Mucosa of rectum (tissue), 2 donors: ENCODE data around the gene ASIC4.

Experiments used
- H3K27ac ChIP-seq, 2 donors: one replicate each; pipeline ENCODE4 v1.7.0; 2013; ENCODE audit warnings: inconsistent platforms in 2 of 2, low read depth in 2 of 2, low read length in 2 of 2
- H3K27me3 ChIP-seq, 2 donors: one replicate each; pipeline ENCODE4 v1.7.0; 2013; ENCODE audit warnings: low read length in 2 of 2; ENCODE audit not compliant: control insufficient read depth in 2 of 2, insufficient read depth in 2 of 2
- H3K36me3 ChIP-seq, 2 donors: one replicate each; pipeline ENCODE4 v1.7.0; 2013; ENCODE audit warnings: low read length in 2 of 2; ENCODE audit not compliant: control insufficient read depth in 2 of 2, insufficient read depth in 2 of 2
- H3K4me1 ChIP-seq, 2 donors: one replicate each; pipeline ENCODE4 v1.7.0; 2013; ENCODE audit warnings: low read length in 2 of 2, mild to moderate bottlenecking in 1 of 2; ENCODE audit not compliant: control insufficient read depth in 2 of 2, insufficient read depth in 2 of 2
- H3K4me3 ChIP-seq, 2 donors: one replicate each; pipeline ENCODE4 v1.7.0; 2013; ENCODE audit warnings: low read length in 2 of 2
- H3K9ac ChIP-seq, 2 donors: one replicate each; pipeline ENCODE4 v1.7.0; 2013; ENCODE audit warnings: low read length in 2 of 2, low read depth in 1 of 2, mild to moderate bottlenecking in 1 of 2
- H3K9me3 ChIP-seq, 2 donors: one replicate each; pipeline ENCODE4 v1.7.0; 2013; ENCODE audit warnings: low read length in 2 of 2; ENCODE audit not compliant: control insufficient read depth in 2 of 2
- donor health status: healthy.
- donor health status: Normal muscosa, but diverticular disease.

The ASIC4 gene

GRCh38 chr2:219497495-219498279, 16.6 kb upstream of the ASIC4 start:
- Histone ChIP-seq H3K9ac (peak overlapping the region; percentile 98 to 99), H3K36me3 (peaks cover 4 to 5% of the 10 kb centered on the region in 2 donors), H3K4me1 (peaks cover 14 to 26% of the 10 kb centered on the region in 2 donors), H3K4me3 (peak overlapping the region; percentile 90 to 95), H3K9me3 (no peaks in the 10 kb centered on the region), H3K27ac (peak overlapping the region; percentile 99 to 100), H3K27me3 (peaks cover 28 to 36% of the 10 kb centered on the region in 2 donors)

- Histone ChIP-seq H3K9ac (peak within 1 kb of the TSS; percentile 98 to 99), H3K36me3 (peaks cover 7% of the 10 kb centered on the region in 2 donors), H3K27me3 (peaks cover 28 to 36% of the 10 kb centered on the region in 2 donors), H3K4me3 (peak within 1 kb of the TSS; percentile 90 to 95), H3K4me1 (peaks cover 14 to 26% of the 10 kb centered on the region in 2 donors), H3K27ac (peak within 1 kb of the TSS; percentile 99 to 100), H3K9me3 (no peaks in the 10 kb centered on the region)
These were observed 15.8 kb upstream of the ASIC4 start, which contains the start of gene GMPPA for GRCh38 chr2:219498280-219499057. TSS of gene GMPPA (plus strand) at chr2:219498891. CDS start at chr2:219499976, 1,085 bp downstream.

- peaks cover 28 to 32% of the 10 kb centered on the region in 2 donors for H3K27me3 ChIP-seq
- H3K4me1 ChIP-seq: peaks cover 14 to 26% of the 10 kb centered on the region in 2 donors
- peak overlapping the region; percentile 99 to 100 for H3K27ac ChIP-seq
- H3K9me3 ChIP-seq: no peaks in the 10 kb centered on the region
- peak overlapping the region; percentile 90 to 95 for H3K4me3 ChIP-seq
- peaks cover 11 to 12% of the 10 kb centered on the region in 2 donors for H3K36me3 ChIP-seq
- peak overlapping the region; percentile 98 to 99 for H3K9ac ChIP-seq
These were observed 15.3 kb upstream of the ASIC4 start for GRCh38 chr2:219499058-219499307.

GRCh38 chr2:219499555-219499954, 14.7 kb upstream of the ASIC4 start:
- H3K27me3 ChIP-seq: peaks cover 25 to 27% of the 10 kb centered on the region in 2 donors
- H3K4me1 ChIP-seq: peaks cover 14 to 26% of the 10 kb centered on the region in 2 donors
- H3K4me3 ChIP-seq: peak overlapping the region; percentile 90 to 95
- peak overlapping the region; percentile 98 to 99 for H3K9ac ChIP-seq
- no peaks in the 10 kb centered on the region for H3K9me3 ChIP-seq
- H3K36me3 ChIP-seq: peaks cover 17 to 18% of the 10 kb centered on the region in 2 donors
- H3K27ac ChIP-seq: no peak overlapping the region

- Histone ChIP-seq H3K27me3 (peaks cover 20 to 21% of the 10 kb centered on the region in 2 donors), H3K9ac (no peak overlapping the region), H3K4me3 (no peak overlapping the region)
These were observed 14.1 kb upstream of the ASIC4 start for GRCh38 chr2:219500135-219500534.

GRCh38 chr2:219501849-219502248, 12.4 kb upstream of the ASIC4 start:
- Histone ChIP-seq H3K36me3 (peaks cover 30 to 31% of the 10 kb centered on the region in 2 donors), H3K4me1 (peaks cover 10 to 23% of the 10 kb centered on the region in 2 donors), H3K4me3 (no peak overlapping the region)

More at GRCh38 chr2:219500135-219500534, 14.1 kb upstream of the ASIC4 start:
- Histone ChIP-seq H3K36me3 (peaks cover 21 to 23% of the 10 kb centered on the region in 2 donors), H3K9me3 (no peaks in the 10 kb centered on the region), H3K27ac (no peak overlapping the region), H3K4me1 (peaks cover 14 to 26% of the 10 kb centered on the region in 2 donors)

GRCh38 chr2:219502618-219503017, 11.7 kb upstream of the ASIC4 start:
- no peak overlapping the region for H3K9ac ChIP-seq
- peaks cover 2 to 16% of the 10 kb centered on the region in 2 donors for H3K4me1 ChIP-seq
- no peak overlapping the region for H3K4me3 ChIP-seq
- peaks cover 30 to 34% of the 10 kb centered on the region in 2 donors for H3K36me3 ChIP-seq
- no peaks in the 10 kb centered on the region for H3K9me3 ChIP-seq
- H3K27ac ChIP-seq: no peak overlapping the region
- no peaks in the 10 kb centered on the region for H3K27me3 ChIP-seq

More at GRCh38 chr2:219501849-219502248, 12.4 kb upstream of the ASIC4 start:
- peaks cover 5% of the 10 kb centered on the region in 2 donors for H3K27me3 ChIP-seq
- no peaks in the 10 kb centered on the region for H3K9me3 ChIP-seq
- no peak overlapping the region for H3K27ac ChIP-seq
- H3K9ac ChIP-seq: no peak overlapping the region

GRCh38 chr2:219505585-219505984, 8.7 kb upstream of the ASIC4 start:
- H3K36me3 ChIP-seq: peaks cover 30 to 34% of the 10 kb centered on the region in 2 donors
- H3K9me3 ChIP-seq: no peaks in the 10 kb centered on the region
- H3K27ac ChIP-seq: no peak overlapping the region
- H3K4me3 ChIP-seq: no peak overlapping the region
- no peak overlapping the region for H3K9ac ChIP-seq
- peaks cover 5 to 6% of the 10 kb centered on the region in 2 donors for H3K4me1 ChIP-seq
- peaks cover 5% of the 10 kb centered on the region in 2 donors for H3K27me3 ChIP-seq

- no peak overlapping the region for H3K9ac ChIP-seq
- no peak overlapping the region for H3K4me3 ChIP-seq
- no peak overlapping the region for H3K27ac ChIP-seq
- peaks cover 5 to 6% of the 10 kb centered on the region in 2 donors for H3K4me1 ChIP-seq
- peaks cover 5 to 10% of the 10 kb centered on the region in 2 donors for H3K27me3 ChIP-seq
- no peaks in the 10 kb centered on the region for H3K9me3 ChIP-seq
- peaks cover 30 to 34% of the 10 kb centered on the region in 2 donors for H3K36me3 ChIP-seq
These were observed 8.0 kb upstream of the ASIC4 start for GRCh38 chr2:219506153-219506801.
